ENCODE measurements around the gene COBL. TPM values are rescaled to one million over a fixed set of nuclear protein-coding genes. Genes with fewer than 3 reads are reported as not detected.

The COBL gene
- total and polyA plus RNA-seq, 9 of the 15 experiments (the other 6 are each of a cell fraction or from before 2014, with no cell fraction given) = 0.01 to 2.4 (median 0.09) TPM; not detected in 3

DNA sequence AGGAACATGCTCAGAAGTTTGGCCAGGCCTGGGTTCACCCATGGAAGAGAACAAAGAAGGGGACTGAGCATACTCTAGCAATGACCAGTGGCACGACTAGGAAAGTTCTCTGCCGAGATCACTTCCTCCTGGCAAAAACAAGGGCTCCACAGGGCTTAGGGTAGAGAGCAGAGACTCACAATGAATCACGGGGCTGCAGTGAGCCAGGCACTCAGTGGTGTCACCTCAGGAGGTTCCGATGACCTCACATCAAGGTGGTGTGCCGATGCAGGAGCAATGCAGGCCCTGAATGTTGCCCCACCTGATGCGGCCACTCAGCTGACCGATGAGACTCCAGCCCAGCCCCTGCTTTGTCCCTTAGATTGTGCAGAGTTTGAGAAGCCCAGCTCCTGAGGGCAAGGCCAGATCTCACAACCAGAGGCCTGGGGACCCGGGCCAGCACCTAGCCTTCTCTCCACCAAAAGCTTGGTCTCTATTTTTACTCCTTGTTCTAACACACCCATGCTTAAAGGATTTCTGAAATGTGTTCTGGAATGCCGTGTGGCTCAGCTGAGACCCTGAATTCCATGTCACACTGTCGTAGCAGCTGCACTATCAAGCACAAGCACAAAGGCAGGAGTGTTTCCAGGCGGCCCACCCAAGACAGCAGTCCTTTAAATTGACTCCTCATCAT lies 60.9 kb downstream of the COBL start:
- Histone ChIP-seq H3K9ac (ENCODE audit: insufficient read depth in 1 of 2, low read depth in 2 of 2, low read length in 2 of 2) (no peak overlapping the region), H3K9me3 (replicated peaks; ENCODE audit: control insufficient read depth, insufficient read depth, low read depth, low read length) (no peaks in the 10 kb centered on the region), H3K27me3 (ENCODE audit: control insufficient read depth in 2 of 2, insufficient read depth in 2 of 2, low read length in 2 of 2) (peaks cover 0 to 15% of the 10 kb centered on the region in 2 experiments; a peak in 2 of 5 replicates), H3K4me3 (no peak overlapping the region), H3K4me2 (ENCODE audit: insufficient read depth, low read length) (no peak overlapping the region), H4K20me1 (replicated peaks; ENCODE audit: control insufficient read depth, insufficient read depth, low read length) (no peaks in the 10 kb centered on the region), H3K27ac (ENCODE audit: extremely low read depth, low read depth, low read length) (no peak overlapping the region), H2AFZ (ENCODE audit: low read depth, low read length) (no peak overlapping the region), H3K4me1 (replicated peaks in 1 of 2; ENCODE audit: control insufficient read depth in 2 of 2, insufficient read depth in 2 of 2, low read length in 2 of 2) (no peaks in the 10 kb centered on the region), H3K79me2 (ENCODE audit: control insufficient read depth, insufficient read depth, low read length) (no peaks in the 10 kb centered on the region), H3K9me1 (ENCODE audit: control insufficient read depth, insufficient read depth, low read length) (no peaks in the 10 kb centered on the region), H3K36me3 (ENCODE audit: control insufficient read depth, insufficient read depth, low read length) (no peaks in the 10 kb centered on the region)
- BruUV-seq (replicated peaks) = no TSS peak
- in situ Hi-C loops (cut with MboI) (no loop called here), intact Hi-C loops (cut with micrococcal nuclease) (no loop called here)
- CTCF ChIA-PET (ENCODE audit: low intra/inter-chr PET ratio) = no interaction called here
- WGBS (ENCODE audit: insufficient coverage, low coverage, missing lambda C conversion rate) = under 1% methylated on average over 11 of the region's 11 CpGs
- TF ChIP-seq DPF2 (IDR thresholded peaks at IDR 0.05) (no peak), PHF20 (IDR thresholded peaks at IDR 0.05; ENCODE audit: partially characterized antibody) (no peak), MYBL2 (IDR thresholded peaks at IDR 0.05; ENCODE audit: low read depth) (no peak), MYBL2 (CRISPR knock-in tag; IDR thresholded peaks at IDR 0.05; ENCODE audit: borderline replicate concordance) (no peak), STAT5B (CRISPR knock-in tag; IDR thresholded peaks at IDR 0.05) (no peak), ZSCAN32 (CRISPR knock-in tag; IDR thresholded peaks at IDR 0.05) (no peak), PTBP1 (IDR thresholded peaks at IDR 0.05; ENCODE audit: low read depth, low read length) (no peak), HIVEP1 (CRISPR knock-in tag; IDR thresholded peaks at IDR 0.05) (no peak), ZFPM2 (CRISPR knock-in tag; IDR thresholded peaks at IDR 0.05) (no peak), ZNF354B (CRISPR knock-in tag; IDR thresholded peaks at IDR 0.05) (no peak), ZNF75A (CRISPR knock-in tag; IDR thresholded peaks at IDR 0.05) (no peak), GTF2E2 (tag; IDR thresholded peaks at IDR 0.05) (no peak), STAG1 (CRISPR knock-in tag; IDR thresholded peaks at IDR 0.05; ENCODE audit: borderline replicate concordance) (no peak), DACH1 (IDR thresholded peaks at IDR 0.05; ENCODE audit: partially characterized antibody) (no peak), ZNF395 (CRISPR knock-in tag; IDR thresholded peaks at IDR 0.05) (no peak), ZNF274 (IDR thresholded peaks at IDR 0.05; ENCODE audit: borderline replicate concordance, low read depth, low read length) (no peak), ZNF134 (CRISPR knock-in tag; conservative IDR thresholded peaks at IDR 0.05) (no peak), ZNF507 (tag; conservative IDR thresholded peaks at IDR 0.05) (no peak)
- TF ChIP-seq, protein P1, sequence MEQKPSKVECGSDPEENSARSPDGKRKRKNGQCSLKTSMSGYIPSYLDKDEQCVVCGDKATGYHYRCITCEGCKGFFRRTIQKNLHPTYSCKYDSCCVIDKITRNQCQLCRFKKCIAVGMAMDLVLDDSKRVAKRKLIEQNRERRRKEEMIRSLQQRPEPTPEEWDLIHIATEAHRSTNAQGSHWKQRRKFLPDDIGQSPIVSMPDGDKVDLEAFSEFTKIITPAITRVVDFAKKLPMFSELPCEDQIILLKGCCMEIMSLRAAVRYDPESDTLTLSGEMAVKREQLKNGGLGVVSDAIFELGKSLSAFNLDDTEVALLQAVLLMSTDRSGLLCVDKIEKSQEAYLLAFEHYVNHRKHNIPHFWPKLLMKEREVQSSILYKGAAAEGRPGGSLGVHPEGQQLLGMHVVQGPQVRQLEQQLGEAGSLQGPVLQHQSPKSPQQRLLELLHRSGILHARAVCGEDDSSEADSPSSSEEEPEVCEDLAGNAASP (IDR thresholded peaks at IDR 0.05) = no peak
- TF ChIP-seq, protein P2, sequence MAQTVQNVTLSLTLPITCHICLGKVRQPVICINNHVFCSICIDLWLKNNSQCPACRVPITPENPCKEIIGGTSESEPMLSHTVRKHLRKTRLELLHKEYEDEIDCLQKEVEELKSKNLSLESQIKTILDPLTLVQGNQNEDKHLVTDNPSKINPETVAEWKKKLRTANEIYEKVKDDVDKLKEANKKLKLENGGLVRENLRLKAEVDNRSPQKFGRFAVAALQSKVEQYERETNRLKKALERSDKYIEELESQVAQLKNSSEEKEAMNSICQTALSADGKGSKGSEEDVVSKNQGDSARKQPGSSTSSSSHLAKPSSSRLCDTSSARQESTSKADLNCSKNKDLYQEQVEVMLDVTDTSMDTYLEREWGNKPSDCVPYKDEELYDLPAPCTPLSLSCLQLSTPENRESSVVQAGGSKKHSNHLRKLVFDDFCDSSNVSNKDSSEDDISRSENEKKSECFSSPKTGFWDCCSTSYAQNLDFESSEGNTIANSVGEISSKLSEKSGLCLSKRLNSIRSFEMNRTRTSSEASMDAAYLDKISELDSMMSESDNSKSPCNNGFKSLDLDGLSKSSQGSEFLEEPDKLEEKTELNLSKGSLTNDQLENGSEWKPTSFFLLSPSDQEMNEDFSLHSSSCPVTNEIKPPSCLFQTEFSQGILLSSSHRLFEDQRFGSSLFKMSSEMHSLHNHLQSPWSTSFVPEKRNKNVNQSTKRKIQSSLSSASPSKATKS (CRISPR knock-in tag; IDR thresholded peaks at IDR 0.05) = no peak
- DNase-seq (ENCODE audit: extremely low read depth in 1 of 4, low spot score in 3 of 4) (no peak), ATAC-seq (no peak), FAIRE-seq (no peak)
- POLR2A ChIA-PET = interaction anchor here (1.1 kb wide), 1 partner anchor 85 kb away, joined by 3 read pairs; no protein-coding TSS in a partner anchor
